Right hindlimb (tissue), 1 donor: ENCODE data around the gene PPP1R12A.
A peak's percentile ranks its signal among the peaks of the same experiment; 100 is the strongest.

ENCODE experiments used
- DNase-seq: peaks from one replicate; pipeline ENCODE4 v3.0.0-alpha.2; 2018

PPP1R12A gene

GRCh38 chr12:79935624-79936345, 888 bp upstream of the PPP1R12A start:
- no peak for DNase-seq

DNA sequence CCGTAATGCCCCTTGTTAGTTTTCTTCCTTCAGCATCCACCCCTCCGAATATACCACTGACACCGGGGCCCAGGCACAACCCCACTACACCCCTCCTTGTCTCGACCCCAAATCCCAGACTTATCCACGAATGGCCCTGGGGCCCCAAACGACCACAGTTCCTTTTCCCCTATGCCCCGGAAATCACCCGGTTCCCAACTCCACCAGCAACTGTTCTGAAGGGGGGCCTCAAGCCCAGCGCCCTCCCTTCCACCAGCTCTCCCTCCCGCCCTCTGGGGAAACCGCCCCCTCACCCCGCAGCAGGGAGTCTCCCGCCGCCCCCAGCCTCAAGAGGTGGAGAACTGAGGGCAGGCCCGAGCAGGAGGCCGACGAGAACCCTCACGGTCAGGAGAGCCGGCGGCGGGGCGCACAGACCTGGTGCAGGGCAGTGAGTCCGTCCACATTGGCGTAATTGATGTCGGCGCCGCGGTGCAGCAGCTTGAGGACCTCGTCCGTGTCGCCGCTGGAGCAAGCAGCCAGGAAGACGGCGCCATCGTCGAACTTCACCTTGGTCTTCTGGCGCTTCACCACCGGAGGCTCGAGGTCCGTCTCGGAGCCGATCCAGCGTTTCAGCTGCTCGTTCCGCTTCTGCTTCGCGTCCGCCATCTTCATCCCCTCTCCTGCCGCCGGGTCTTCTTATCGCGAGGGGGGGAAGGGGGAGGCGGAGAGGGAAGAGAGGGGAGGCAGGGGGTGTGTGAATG, 446 bp downstream of the PPP1R12A start:
- peak; percentile 81 for DNase-seq

- peak; percentile 34 for DNase-seq
These were observed 1.2 kb downstream of the PPP1R12A start for GRCh38 chr12:79933532-79934264.

GRCh38 chr12:79933043-79933442, 1.9 kb downstream of the PPP1R12A start:
- no peak for DNase-seq

GRCh38 chr12:79932357-79932756, 2.5 kb downstream of the PPP1R12A start:
- no peak for DNase-seq

GRCh38 chr12:79929065-79929464, 5.8 kb downstream of the PPP1R12A start:
- DNase-seq, result no peak

DNA sequence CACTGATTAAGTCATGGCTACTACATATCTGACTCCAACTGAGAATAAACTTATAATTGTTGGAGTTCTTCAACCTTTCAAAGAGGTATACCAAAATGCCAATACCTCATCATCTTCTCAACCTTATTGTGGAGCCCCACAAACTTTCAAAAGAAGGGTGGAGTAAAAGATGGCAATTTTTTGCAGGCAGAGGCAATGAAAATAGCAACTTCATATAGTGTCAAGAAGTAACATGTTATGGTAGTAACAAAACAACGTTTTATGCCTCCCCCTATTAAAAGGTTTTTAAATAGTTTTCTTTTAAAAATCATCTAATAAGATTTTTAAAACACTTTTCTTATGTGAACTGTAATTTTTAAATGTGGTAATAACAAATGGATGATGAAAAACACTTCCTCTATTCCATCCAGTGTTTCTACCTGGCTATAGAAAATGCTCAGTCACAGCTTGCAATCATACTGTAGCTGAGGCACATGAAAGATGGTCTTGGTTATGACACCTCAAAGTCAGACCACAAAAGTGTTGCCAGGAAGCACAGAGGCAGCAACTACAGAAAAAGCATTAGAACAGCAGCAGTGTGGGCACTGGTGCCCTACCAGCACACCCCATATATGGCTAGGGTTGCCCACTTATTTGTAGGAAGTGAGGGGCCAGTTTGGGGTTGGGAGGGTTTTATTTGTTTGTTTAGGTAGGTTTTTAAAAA, 7.0 kb downstream of the PPP1R12A start:
- no peak for DNase-seq

DNA sequence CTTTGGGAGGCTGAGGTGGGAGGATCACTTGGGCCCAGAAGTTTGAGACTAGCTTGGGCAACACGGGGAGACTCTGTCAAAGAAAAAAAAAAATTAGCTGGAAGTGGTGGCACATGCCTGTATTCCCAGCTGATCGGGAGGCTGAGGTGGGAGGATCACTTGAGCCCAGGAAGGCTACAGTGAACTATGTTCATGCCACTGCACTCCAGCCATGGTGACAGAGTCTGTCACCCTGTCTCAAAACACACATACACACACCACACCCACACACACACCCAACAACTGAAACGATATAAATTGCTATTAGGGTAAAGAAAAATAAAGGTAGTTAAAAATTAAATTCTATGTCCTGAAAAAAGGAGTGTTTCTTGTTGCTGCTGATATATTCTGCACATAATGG, 7.9 kb downstream of the PPP1R12A start:
- DNase-seq, result no peak

GRCh38 chr12:79925492-79925891, 9.4 kb downstream of the PPP1R12A start:
- no peak for DNase-seq

- no peak for DNase-seq
These were observed 13.1 kb downstream of the PPP1R12A start for GRCh38 chr12:79921786-79922185.

DNA sequence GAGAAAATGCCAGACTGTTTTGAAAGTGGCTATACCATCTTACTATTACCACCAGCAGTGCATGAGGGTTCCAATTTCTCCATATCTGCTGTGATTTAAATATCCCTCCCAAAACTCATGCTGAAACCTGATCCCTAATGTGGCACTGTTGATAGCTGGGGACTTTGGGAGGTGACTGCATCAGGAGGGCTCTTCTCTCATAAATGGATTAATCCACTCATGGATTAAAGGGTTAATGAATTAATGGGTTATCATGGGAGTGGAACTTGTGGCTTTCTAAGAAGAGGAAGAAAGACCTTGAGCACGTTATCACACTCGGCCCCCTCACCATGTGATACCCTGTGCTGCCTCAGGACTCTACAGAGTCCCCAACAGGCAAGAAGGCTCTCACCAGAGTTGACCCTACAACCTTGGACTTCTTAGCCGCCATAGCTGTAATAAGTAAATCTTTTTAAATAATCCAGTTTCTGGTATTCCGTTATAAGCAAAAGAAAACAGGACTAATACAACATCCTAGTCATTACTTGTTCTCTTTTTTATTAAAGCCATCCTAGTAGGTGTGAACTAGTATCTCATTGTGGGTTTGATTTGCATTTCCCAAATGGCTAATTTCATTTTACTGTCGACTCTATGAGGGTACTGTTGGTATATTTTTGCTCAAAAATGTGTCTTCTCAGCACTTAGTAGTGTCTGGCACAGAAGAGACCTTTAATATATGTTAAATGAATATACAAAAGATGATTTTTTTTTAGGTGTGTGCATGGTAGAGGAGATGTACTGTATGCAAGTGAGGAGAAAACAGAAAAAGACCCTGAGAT, 14.3 kb downstream of the PPP1R12A start:
- no peak for DNase-seq

DNA sequence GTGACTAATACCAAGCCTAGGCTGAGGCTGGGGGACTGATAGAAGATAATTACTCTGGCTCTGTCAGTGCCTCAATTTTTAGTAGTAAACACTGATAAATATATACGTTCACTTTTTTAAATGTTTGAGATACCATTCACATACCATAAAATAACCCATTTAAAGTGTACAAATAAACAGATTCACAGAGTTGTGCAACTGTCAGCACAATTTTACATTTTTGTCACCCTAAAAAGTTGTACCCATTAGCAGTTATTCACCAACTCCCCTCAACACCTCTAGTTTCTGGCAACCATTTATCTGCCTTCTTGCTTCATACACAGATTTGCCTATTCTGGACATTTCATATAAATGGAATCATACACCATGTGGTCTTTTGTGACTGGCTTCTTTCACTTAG, 15.1 kb downstream of the PPP1R12A start:
- no peak for DNase-seq

DNA sequence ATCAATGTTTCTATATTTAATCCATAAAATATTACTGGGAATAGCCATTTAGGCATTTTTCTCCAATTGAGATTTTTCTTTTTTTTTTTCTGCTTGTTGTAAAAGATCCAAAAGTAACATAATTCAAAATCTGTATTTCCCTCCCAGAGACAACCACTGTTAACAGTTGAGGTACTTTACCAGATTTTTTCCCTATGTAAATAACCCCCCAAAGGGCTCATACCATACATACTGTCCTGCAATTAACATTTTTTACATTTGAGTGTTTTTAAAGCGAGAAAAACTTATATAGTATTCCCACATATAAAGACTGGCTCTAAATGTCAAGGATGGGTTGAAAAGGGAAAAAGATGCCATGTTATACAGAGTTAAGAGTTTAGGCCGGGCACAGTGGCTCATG, 18.1 kb downstream of the PPP1R12A start:
- no peak for DNase-seq

DNA sequence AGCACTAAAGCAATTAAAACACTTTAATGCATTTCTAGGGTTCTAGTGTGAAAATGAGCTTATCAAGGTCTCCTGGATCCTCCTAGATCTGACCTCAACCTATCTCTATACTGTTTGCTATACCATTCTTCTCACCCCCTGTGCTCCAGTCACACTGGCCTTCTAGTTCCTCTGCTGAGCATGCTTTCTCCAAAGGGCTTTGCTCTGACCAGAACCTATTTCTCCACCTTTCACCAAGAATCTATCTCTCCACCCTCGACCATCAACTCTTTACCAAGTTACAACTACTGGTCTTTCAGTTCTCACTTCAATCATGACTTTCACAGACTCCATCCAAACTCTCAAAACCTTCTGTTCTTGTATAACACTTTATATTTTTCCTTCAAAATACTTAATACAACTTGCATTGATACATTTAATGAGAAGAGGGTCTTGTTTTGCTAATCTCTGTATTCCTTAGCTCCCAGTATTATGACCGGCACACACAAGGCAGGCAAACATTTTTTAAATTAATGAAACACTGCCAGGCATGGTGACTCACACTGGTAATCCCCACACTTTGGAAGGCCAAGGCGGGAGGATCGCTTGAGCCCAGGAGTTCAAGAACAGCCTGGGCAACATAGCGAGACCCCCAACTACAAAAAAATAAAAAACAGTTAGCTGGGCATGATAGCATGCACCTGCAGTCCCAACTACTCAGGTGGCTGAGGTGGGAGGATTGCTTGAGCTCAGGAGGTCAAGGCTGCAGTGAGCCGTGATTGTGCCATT, 22.8 kb downstream of the PPP1R12A start:
- DNase-seq, result no peak

DNA sequence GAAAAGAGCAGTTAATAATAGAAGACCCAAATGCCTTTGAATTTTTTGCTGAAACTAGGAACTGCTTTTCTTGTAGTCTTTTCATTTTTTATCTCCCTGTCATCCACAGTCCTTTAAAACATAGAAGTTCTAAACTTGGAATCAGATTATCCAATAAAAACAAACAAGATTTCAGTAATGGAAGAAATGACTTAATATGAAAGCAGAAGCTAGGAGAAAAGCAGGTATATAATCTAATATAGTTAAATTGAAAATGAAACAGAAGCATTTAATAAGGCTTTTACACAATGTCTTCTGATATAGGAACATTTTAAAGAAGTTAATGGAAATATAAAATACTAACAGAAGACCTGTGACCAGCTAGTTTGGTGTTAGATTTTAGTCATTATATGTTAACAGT, 26.5 kb downstream of the PPP1R12A start:
- DNase-seq, result no peak

DNA sequence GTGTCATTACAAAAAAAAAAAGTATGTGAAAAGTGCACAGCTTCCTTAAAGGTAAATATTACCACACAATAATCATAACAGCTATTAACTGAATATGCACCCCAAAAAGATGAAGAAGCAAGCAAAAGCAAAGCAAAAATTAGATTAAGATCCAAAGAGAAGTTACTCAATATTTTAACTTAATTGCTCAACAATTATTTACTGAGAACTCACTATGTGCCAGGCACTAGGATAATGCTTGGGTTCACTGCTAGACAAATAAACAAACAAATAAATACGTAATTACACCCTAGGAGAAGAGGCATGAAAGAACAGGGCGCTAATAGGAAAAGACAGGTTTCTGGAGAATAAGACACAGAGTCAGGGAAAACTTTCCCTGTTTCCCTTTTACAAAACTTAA, 33.4 kb downstream of the PPP1R12A start:
- no peak for DNase-seq

DNA sequence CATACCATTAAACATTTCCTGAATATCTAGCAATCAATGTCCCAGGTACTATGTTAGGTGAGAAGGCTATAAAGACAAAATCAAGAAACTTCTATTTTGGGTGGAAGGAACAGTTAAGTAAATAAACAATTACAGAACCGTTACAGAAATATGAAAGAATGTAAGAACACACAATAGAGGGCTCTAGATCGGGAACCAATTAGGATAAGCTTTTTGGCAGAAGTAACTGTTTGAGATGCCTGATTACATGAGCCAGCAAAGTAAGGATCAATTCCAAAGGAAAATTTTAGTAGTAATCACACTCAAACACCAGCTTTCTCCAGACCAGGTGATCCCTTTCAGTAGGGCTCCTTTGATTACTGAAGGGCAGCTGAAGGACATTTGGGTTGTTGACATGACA, 33.9 kb downstream of the PPP1R12A start:
- DNase-seq, result no peak

- no peak for DNase-seq
These were observed 34.7 kb downstream of the PPP1R12A start for GRCh38 chr12:79900199-79900598.

DNA sequence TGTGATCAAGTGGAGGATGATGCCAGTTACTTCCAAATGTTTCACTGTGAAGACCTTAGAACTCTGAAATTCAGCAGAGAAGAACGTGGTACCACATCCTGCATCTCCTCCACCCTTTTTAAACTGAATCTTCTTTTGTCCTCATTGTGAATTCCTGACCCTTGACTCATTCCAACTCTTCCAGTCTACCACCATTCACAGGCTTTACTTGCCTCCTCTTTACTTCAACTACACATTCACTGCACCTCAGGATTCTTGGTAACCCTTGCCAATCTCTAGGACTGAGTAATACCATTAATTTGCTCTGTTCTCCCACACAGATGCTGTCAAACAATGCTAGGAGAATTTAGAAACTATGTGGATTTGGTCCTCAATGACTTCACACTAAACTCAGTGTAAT, 37.3 kb downstream of the PPP1R12A start:
- no peak for DNase-seq

DNA sequence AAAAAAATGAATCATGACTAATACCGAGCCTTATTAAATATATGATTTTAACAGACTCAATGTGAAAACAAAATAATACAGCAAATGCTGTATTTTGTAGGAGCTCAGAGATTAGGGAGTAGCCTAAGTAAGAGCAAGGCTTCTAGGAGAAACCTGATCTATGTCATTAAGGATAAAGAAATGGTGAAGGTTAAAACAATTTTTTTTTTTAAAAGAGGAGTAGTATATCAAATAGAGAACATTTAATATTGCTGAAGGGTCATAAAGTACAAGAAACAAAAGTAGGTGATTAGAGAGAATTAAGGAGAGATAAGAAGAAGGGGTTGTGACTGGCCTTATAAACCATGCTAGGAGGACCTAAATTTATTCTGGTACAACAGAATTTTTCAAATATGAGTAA, 39.1 kb downstream of the PPP1R12A start:
- no peak for DNase-seq

GRCh38 chr12:79895071-79895470, 39.8 kb downstream of the PPP1R12A start:
- DNase-seq, result no peak
